Coronary artery (tissue), 2 donors: ENCODE data around the gene CHDH.

ENCODE experiments used
- DNase-seq: peaks from one replicate; pipeline ENCODE4 v3.0.0-alpha.2; 2017; ENCODE audit warnings: low spot score
- H3K27ac ChIP-seq, 2 donors: fragments of 200-600 bp; sonication (generic); one replicate each; pipeline ENCODE4 v1.5.1; 2016 to 2019
- H3K4me3 ChIP-seq: fragments of 200-600 bp; sonication (generic); 2 replicates; pipeline ENCODE4 v1.5.1; 2016; ENCODE audit warnings: mild to moderate bottlenecking, moderate library complexity
- CTCF ChIP-seq: fragments of 200-600 bp; sonication (generic); IDR thresholded peaks from one replicate; pipeline ENCODE4 v1.5.1; 2019; ENCODE audit warnings: antibody characterized with exemption

CHDH gene

GRCh38 chr3:53798144-53798543, 48.1 kb downstream of the CHDH start:
- DNase-seq, result no peak
- no peak for TF ChIP-seq CTCF
- Histone ChIP-seq H3K27ac (no peak overlapping the region), H3K4me3 (no peak overlapping the region)

GRCh38 chr3:53795789-53796560, 50.2 kb downstream of the CHDH start:
- no peak for DNase-seq
- Histone ChIP-seq H3K4me3 (no peak overlapping the region), H3K27ac (no peak overlapping the region)
- TF ChIP-seq CTCF, result no peak

- Histone ChIP-seq H3K27ac (no peak overlapping the region), H3K4me3 (no peak overlapping the region)
- TF ChIP-seq CTCF, result no peak
- no peak for DNase-seq
Measured at GRCh38 chr3:53795176-53795575, 51.0 kb downstream of the CHDH start.

GRCh38 chr3:53794597-53794996, 51.6 kb downstream of the CHDH start:
- no peak overlapping the region for H3K27ac ChIP-seq
- no peak for TF ChIP-seq CTCF
- H3K4me3 ChIP-seq, result no peak overlapping the region
- no peak for DNase-seq

GRCh38 chr3:53792866-53793265, 53.4 kb downstream of the CHDH start:
- TF ChIP-seq CTCF, result no peak
- H3K27ac ChIP-seq, result no peak overlapping the region
- no peak overlapping the region for H3K4me3 ChIP-seq
- DNase-seq, result no peak

DNA sequence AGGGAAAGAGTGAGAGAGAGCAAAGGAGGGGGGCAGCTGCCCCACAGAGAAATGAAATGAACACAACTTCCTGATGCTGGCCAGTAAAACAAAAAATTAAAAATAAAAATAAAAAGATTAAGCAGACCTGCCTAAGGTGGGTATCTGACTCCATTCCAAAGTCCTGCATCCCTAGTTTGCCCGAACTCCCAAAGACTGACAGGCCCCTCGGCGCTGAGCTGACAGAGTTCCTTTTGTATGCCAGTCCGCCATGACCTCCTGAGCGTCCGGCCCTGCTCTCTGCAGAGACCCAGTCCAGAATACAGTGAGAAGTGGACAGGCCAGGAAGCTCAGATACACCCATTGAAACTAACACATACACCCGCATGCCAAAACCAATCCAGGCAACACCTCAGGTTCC, 54.9 kb downstream of the CHDH start:
- no peak for TF ChIP-seq CTCF
- no peak overlapping the region for H3K27ac ChIP-seq
- no peak overlapping the region for H3K4me3 ChIP-seq
- DNase-seq, result no peak

GRCh38 chr3:53790470-53790869, 55.7 kb downstream of the CHDH start:
- no peak overlapping the region for H3K27ac ChIP-seq
- no peak for DNase-seq
- TF ChIP-seq CTCF, result no peak
- H3K4me3 ChIP-seq, result no peak overlapping the region
